GM23338 (cell line): ENCODE measurements around the gene TMEM147. TPM values are rescaled to one million over a fixed set of nuclear protein-coding genes. Genes with fewer than 3 reads are reported as not detected.

Source experiments
- ATAC-seq: fragments of 200-7000 bp; cut with Tn5 transposase; 3 replicates; pipeline ENCODE4 v1.9.1; 2020
- DNase-seq: peaks from one replicate; pipeline ENCODE4 v3.0.0-alpha.2; 2015; ENCODE audit warnings: low spot score
- H2AFZ ChIP-seq: fragments of 200-600 bp; sonication (generic); 2 replicates; pipeline ENCODE4 v1.8.0; 2016; ENCODE audit warnings: antibody characterized with exemption, mild to moderate bottlenecking, moderate library complexity
- H3F3A ChIP-seq: fragments of 200-600 bp; sonication (generic); replicated peaks from 2 replicates; pipeline ENCODE4 v1.8.0; 2017; ENCODE audit warnings: antibody characterized with exemption, mixed run types, low read depth
- H3K27ac ChIP-seq: fragments of 200-600 bp; sonication (generic); 2 replicates; pipeline ENCODE4 v1.6.1; 2016; ENCODE audit warnings: low read depth
- H3K27me3 ChIP-seq: fragments of 200-600 bp; sonication (generic); 2 replicates; pipeline ENCODE4 v1.8.0; 2016; ENCODE audit warnings: mild to moderate bottlenecking, mixed run types, moderate library complexity; ENCODE audit not compliant: insufficient read depth
- H3K36me3 ChIP-seq: fragments of 200-600 bp; sonication (generic); 2 replicates; pipeline ENCODE4 v1.8.0; 2016; ENCODE audit warnings: mild to moderate bottlenecking; ENCODE audit not compliant: insufficient read depth
- H3K4me1 ChIP-seq: fragments of 200-600 bp; sonication (generic); 2 replicates; pipeline ENCODE4 v1.8.0; 2016; ENCODE audit warnings: mild to moderate bottlenecking, moderate library complexity; ENCODE audit not compliant: insufficient read depth
- H3K4me2 ChIP-seq: fragments of 200-600 bp; sonication (generic); 2 replicates; pipeline ENCODE4 v1.7.1; 2017; ENCODE audit warnings: mixed run types
- H3K4me3 ChIP-seq: fragments of 200-600 bp; sonication (generic); 2 replicates; pipeline ENCODE4 v1.6.1; 2016; ENCODE audit warnings: mixed run types
- H3K79me2 ChIP-seq: fragments of 200-600 bp; sonication (generic); replicated peaks from 2 replicates; pipeline ENCODE4 v1.8.0; 2017; ENCODE audit warnings: mild to moderate bottlenecking; ENCODE audit not compliant: insufficient read depth
- H3K9me2 ChIP-seq: fragments of 200-600 bp; sonication (generic); 2 replicates; pipeline ENCODE4 v1.8.0; 2017; ENCODE audit not compliant: insufficient read depth
- H4K20me1 ChIP-seq: fragments of 200-600 bp; sonication (generic); replicated peaks from 2 replicates; pipeline ENCODE4 v1.8.0; 2017; ENCODE audit warnings: mild to moderate bottlenecking; ENCODE audit not compliant: insufficient read depth
- H3K27ac Mint-ChIP-seq: 2 replicates; pipeline ENCODE4 v1.8.0; 2020; ENCODE audit warnings: inconsistent platforms, mild to moderate bottlenecking, moderate library complexity, mixed read lengths
- H3K27me3 Mint-ChIP-seq: 3 replicates; pipeline ENCODE4 v1.8.0; 2022; ENCODE audit warnings: low read depth, mild to moderate bottlenecking, moderate library complexity, mixed read lengths, inconsistent platforms; ENCODE audit not compliant: insufficient read depth, poor library complexity
- H3K36me3 Mint-ChIP-seq: 3 replicates; pipeline ENCODE4 v1.8.0; 2021; ENCODE audit warnings: low read depth, mild to moderate bottlenecking, inconsistent platforms, moderate library complexity, mixed read lengths
- H3K4me1 Mint-ChIP-seq: 3 replicates; pipeline ENCODE4 v1.8.0; 2020; ENCODE audit warnings: mild to moderate bottlenecking, inconsistent platforms, mixed read lengths
- H3K4me3 Mint-ChIP-seq: 3 replicates; pipeline ENCODE4 v1.8.0; 2021; ENCODE audit warnings: moderate library complexity, mild to moderate bottlenecking, inconsistent platforms, mixed read lengths
- H3K9me3 Mint-ChIP-seq: 3 replicates; pipeline ENCODE4 v1.8.0; 2020; ENCODE audit warnings: moderate library complexity, mild to moderate bottlenecking, inconsistent platforms, mixed read lengths
- CREB1 ChIP-seq: fragments of 250-450 bp; sonication (Bioruptor Pico); IDR thresholded peaks from 2 replicates; pipeline ENCODE4 v1.5.0; 2020; ENCODE audit warnings: low read depth, mild to moderate bottlenecking, moderate library complexity
- EZH2phosphoT487 ChIP-seq: fragments of 200-600 bp; sonication (generic); IDR thresholded peaks from one replicate; pipeline ENCODE4 v1.8.1; 2018; ENCODE audit warnings: antibody characterized with exemption; ENCODE audit not compliant: unreplicated experiment
- ZNF114 ChIP-seq: fragments of 250-450 bp; sonication (Bioruptor Pico); IDR thresholded peaks from 2 replicates; pipeline ENCODE4 v1.5.0; 2020; ENCODE audit warnings: mild to moderate bottlenecking, moderate library complexity
- ZNF331 ChIP-seq: fragments of 250-450 bp; sonication (Bioruptor Pico); IDR thresholded peaks from 2 replicates; pipeline ENCODE4 v1.5.0; 2020; ENCODE audit warnings: low read depth, mild to moderate bottlenecking, moderate library complexity
- polyA plus RNA-seq: library from polyadenylated mRNA; unstranded; fragments of >200 nt; fragmentation: Nextera tagmentation; extraction: Ambion mirVana; gene quantifications from 2 replicates; pipeline ENCODE4 v1.2.1, GENCODE V29; 2016
- total RNA-seq: library from RNA; depleted of rRNA; stranded (reverse); fragments of >200 nt; shearing (Covaris generic); gene quantifications from 2 replicates; pipeline ENCODE4 v1.2.3, GENCODE V29; 2014
- TF ChIP-seq, protein P1 (sequence below), 2 experiments: fragments of 200-600 bp in 1 of 2; sonication (generic) in 1 of 2; conservative IDR thresholded peaks; 2 replicates each; pipeline versions ENCODE4 v1.5.1 to v1.6.1; 2016 to 2017; ENCODE audit warnings: antibody characterized with exemption in 2 of 2, low read depth in 2 of 2, mild to moderate bottlenecking in 2 of 2, moderate library complexity in 1 of 2
- TF ChIP-seq, protein P2 (sequence below): IDR thresholded peaks from one replicate; pipeline ENCODE4 v1.6.1; 2018; ENCODE audit warnings: antibody characterized with exemption; ENCODE audit not compliant: unreplicated experiment

TMEM147 gene
- total and polyA plus RNA-seq, 2 experiments from 2014 or later, result 164 to 272 TPM

DNA sequence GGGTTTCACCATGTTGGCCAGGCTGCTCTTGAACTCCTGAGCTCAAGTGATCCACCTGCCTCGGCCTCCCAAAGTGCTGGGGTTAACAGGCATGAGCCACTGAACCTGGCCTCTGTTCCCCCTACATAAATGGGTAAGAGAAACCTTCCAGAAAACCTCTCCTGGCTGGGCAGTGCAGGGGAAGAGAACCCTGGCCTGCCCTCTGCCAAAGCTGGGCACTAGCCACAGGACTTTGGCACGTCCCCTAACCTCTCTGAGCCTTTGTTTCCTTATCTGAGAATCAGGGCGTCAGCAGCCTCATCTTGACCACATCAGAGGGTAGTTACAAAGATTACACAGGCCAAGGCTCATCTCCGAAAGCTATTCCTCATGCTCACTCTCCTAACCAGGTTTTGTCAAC is 19.6 kb upstream of the TMEM147 start (continued):
- TF ChIP-seq, protein P1, sequence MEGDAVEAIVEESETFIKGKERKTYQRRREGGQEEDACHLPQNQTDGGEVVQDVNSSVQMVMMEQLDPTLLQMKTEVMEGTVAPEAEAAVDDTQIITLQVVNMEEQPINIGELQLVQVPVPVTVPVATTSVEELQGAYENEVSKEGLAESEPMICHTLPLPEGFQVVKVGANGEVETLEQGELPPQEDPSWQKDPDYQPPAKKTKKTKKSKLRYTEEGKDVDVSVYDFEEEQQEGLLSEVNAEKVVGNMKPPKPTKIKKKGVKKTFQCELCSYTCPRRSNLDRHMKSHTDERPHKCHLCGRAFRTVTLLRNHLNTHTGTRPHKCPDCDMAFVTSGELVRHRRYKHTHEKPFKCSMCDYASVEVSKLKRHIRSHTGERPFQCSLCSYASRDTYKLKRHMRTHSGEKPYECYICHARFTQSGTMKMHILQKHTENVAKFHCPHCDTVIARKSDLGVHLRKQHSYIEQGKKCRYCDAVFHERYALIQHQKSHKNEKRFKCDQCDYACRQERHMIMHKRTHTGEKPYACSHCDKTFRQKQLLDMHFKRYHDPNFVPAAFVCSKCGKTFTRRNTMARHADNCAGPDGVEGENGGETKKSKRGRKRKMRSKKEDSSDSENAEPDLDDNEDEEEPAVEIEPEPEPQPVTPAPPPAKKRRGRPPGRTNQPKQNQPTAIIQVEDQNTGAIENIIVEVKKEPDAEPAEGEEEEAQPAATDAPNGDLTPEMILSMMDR (conservative IDR thresholded peaks at IDR 0.05; ENCODE audit: low read depth in 2 of 2), result no peak
- TF ChIP-seq, protein P2, sequence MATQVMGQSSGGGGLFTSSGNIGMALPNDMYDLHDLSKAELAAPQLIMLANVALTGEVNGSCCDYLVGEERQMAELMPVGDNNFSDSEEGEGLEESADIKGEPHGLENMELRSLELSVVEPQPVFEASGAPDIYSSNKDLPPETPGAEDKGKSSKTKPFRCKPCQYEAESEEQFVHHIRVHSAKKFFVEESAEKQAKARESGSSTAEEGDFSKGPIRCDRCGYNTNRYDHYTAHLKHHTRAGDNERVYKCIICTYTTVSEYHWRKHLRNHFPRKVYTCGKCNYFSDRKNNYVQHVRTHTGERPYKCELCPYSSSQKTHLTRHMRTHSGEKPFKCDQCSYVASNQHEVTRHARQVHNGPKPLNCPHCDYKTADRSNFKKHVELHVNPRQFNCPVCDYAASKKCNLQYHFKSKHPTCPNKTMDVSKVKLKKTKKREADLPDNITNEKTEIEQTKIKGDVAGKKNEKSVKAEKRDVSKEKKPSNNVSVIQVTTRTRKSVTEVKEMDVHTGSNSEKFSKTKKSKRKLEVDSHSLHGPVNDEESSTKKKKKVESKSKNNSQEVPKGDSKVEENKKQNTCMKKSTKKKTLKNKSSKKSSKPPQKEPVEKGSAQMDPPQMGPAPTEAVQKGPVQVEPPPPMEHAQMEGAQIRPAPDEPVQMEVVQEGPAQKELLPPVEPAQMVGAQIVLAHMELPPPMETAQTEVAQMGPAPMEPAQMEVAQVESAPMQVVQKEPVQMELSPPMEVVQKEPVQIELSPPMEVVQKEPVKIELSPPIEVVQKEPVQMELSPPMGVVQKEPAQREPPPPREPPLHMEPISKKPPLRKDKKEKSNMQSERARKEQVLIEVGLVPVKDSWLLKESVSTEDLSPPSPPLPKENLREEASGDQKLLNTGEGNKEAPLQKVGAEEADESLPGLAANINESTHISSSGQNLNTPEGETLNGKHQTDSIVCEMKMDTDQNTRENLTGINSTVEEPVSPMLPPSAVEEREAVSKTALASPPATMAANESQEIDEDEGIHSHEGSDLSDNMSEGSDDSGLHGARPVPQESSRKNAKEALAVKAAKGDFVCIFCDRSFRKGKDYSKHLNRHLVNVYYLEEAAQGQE, result no peak
- no peak for TF ChIP-seq EZH2phosphoT487
- TF ChIP-seq CREB1 (CRISPR knock-in tag), result no peak
- no peak for TF ChIP-seq ZNF331 (CRISPR knock-in tag)

DNA sequence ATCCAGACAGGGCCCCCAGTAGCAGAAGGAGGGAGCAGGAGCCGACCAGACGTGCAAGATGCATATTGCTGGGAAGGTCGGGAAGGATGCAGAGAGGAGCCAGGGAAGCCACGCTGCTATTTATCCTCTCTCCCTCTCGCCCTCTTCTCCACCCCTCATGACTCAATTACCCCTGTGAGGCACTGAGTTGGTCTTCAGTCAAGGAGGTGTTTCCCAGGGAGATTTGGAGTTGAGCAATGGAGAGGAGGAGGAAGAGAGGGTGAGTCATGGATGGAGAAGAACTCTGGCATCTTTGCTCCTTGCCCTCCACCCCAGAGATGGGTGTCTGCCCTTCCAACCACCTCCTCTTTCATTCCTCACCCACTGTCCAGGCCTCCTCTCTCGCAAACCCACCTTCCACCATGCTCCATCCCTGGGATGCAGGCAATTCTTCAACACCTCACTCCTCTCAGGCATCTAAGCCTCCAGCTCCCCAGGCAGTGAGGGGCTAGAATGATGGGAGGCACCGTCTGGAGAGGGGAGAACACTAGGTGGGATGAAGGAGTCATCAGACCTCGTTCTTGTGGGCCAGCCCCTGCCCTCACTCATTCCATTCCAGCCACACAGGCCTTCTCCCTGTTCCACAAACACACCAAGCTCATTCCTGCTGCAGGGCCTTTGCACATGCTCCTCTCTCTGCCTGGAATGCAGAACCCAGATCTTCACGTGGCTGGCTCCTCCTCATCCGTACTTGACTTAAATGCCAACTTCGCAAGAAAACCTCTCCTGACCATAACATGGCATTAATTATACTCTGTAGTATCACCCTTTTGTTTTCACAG is 17.0 kb upstream of the TMEM147 start, which contains the start of gene SBSN:
TSS of gene SBSN (minus strand) at position 94 of the 821 bp plus-strand sequence. CDS start at position 64, 30 bp downstream.
- Mint-ChIP-seq H3K4me3 (no peak within 1 kb of the TSS; the same call in 2 of the 3 replicates), H3K27ac (no peak within 1 kb of the TSS), H3K36me3 (no peaks in the 10 kb centered on the region; the same call in 2 of the 3 replicates), H3K4me1 (peaks cover 19% of the 10 kb centered on the region), H3K9me3 (no peaks in the 10 kb centered on the region), H3K27me3 (peaks cover 33% of the 10 kb centered on the region)
- no peak for TF ChIP-seq CREB1 (CRISPR knock-in tag)
- TF ChIP-seq EZH2phosphoT487, result no peak
- no peak for TF ChIP-seq ZNF114
- no peak for TF ChIP-seq ZNF331 (CRISPR knock-in tag)
- Histone ChIP-seq H3K36me3 (no peaks in the 10 kb centered on the region), H4K20me1 (no peaks in the 10 kb centered on the region), H3F3A (no peaks in the 10 kb centered on the region), H2AFZ (no peak within 1 kb of the TSS), H3K4me3 (no peak within 1 kb of the TSS), H3K4me2 (no peak within 1 kb of the TSS), H3K9me2 (no peaks in the 10 kb centered on the region), H3K4me1 (peaks cover 19% of the 10 kb centered on the region), H3K27me3 (peaks cover 20% of the 10 kb centered on the region), H3K27ac (no peak within 1 kb of the TSS), H3K79me2 (no peaks in the 10 kb centered on the region)
- DNase-seq (no peak), ATAC-seq (no peak)
